NCI-H82 treated with DMSO at 0.1 percent for 48 hours (cell line): ENCODE data around the gene COPS4.
"Not testable (repeated sequence)": the region's sequence is repeated elsewhere in the genome, so short reads cannot be mapped to it uniquely, and the experiment has no call there.

Experiments
- DNase-seq: peaks from one replicate; lab custom pipeline; 2025; ENCODE audit not compliant: unreplicated experiment; lab: John Stamatoyannopoulos, UW

Gene COPS4

GRCh38 chr4:83034630-83035494, at the start of gene COPS4:
TSS of gene COPS4 (plus strand) at chr4:83035183. CDS start at chr4:83035225, 42 bp downstream.
- DNase-seq, result peak; percentile 98

GRCh38 chr4:82987519-82987918, 47.5 kb upstream of the COPS4 start:
- not testable (repeated sequence) for DNase-seq

- no peak for DNase-seq
Observed at GRCh38 chr4:82988323-82988832, 46.6 kb upstream of the COPS4 start.

GRCh38 chr4:82989575-82990429, 45.2 kb upstream of the COPS4 start:
- DNase-seq, result no peak

GRCh38 chr4:82994834-82995233, 40.1 kb upstream of the COPS4 start:
- no peak for DNase-seq

GRCh38 chr4:82998898-82999297, 36.1 kb upstream of the COPS4 start:
- DNase-seq, result no peak

- no peak for DNase-seq
Observed at GRCh38 chr4:83002329-83002728, 32.7 kb upstream of the COPS4 start.

- not testable (repeated sequence) for DNase-seq
Observed at GRCh38 chr4:83003044-83003791, 31.8 kb upstream of the COPS4 start.

- DNase-seq, result no peak
Observed at GRCh38 chr4:83009529-83009928, 25.5 kb upstream of the COPS4 start.

GRCh38 chr4:83010111-83010521, 24.9 kb upstream of the COPS4 start:
- DNase-seq, result no peak

- peak; percentile 8 for DNase-seq
Observed at GRCh38 chr4:83010522-83011318, 24.3 kb upstream of the COPS4 start, which contains the start of gene LIN54. TSS of gene LIN54 (minus strand) at chr4:83010823. CDS start at chr4:82984844, 25,979 bp downstream.

GRCh38 chr4:83011689-83012199, 23.2 kb upstream of the COPS4 start:
- DNase-seq, result no peak

- DNase-seq, result no peak
Observed at GRCh38 chr4:83012200-83012686, 22.7 kb upstream of the COPS4 start.

GRCh38 chr4:83012687-83013419, 22.1 kb upstream of the COPS4 start:
- DNase-seq, result peak; percentile 95

GRCh38 chr4:83013420-83013867, 21.5 kb upstream of the COPS4 start:
- peak; percentile 50 for DNase-seq

- DNase-seq, result no peak
Observed at GRCh38 chr4:83013902-83014301, 21.1 kb upstream of the COPS4 start.

- no peak for DNase-seq
Observed at GRCh38 chr4:83019794-83020494, 15.0 kb upstream of the COPS4 start.
